ENCODE results near the gene AURKA. TPM values are rescaled to one million over a fixed set of nuclear protein-coding genes. Genes with fewer than 3 reads are reported as not detected.
A peak's percentile ranks its signal among the peaks of the same experiment; 100 is the strongest.

Gene AURKA
- total and polyA plus RNA-seq, 2 experiments from 2014 or later, result 75.8 to 82.0 TPM

DNA sequence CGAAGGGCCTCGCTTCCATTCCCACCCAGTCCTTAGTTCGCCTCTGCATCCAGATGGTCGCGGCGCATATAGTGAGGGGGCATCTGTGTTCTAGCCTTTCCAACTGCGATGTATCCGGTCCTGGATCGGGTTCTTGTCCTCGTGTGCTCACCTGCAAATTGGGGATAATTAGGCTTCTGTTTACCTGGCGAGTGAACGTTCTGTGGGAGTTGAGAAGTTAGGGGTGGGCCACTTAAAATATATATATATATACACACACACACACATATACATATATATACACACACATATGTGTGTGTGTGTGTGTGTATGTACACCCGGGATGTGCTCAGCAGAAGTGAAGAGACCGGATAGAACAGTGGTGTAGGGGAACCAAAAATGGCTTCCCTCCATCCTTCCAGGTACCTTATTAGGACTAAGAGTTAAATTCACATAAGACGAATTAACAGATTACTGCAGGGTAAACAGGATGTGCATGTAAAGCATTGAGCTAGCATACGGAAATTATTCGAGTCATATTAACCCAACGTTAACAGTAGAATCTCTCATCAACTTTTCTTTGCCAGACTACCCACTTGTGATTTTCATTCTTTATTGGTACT, 967 bp upstream of the AURKA start:
- Histone ChIP-seq H3K9me2 (ENCODE audit: insufficient read depth) (no peaks in the 10 kb centered on the region), H4K20me1 (replicated peaks; ENCODE audit: insufficient read depth) (peaks cover 22% of the 10 kb centered on the region), H3K4me1 (ENCODE audit: insufficient read depth) (peaks cover 15% of the 10 kb centered on the region), H2AFZ (peak overlapping the region; percentile 72), H3K4me2 (peak overlapping the region; percentile 90), H3K27ac (ENCODE audit: low read depth) (peak overlapping the region; percentile 91), H3F3A (replicated peaks; ENCODE audit: low read depth) (0 out of 2 replicates have a peak, but pooled peaks cover 3% of the 10 kb centered on the region), H3K36me3 (ENCODE audit: insufficient read depth) (peaks cover 39% of the 10 kb centered on the region), H3K4me3 (peak overlapping the region; percentile 92), H3K27me3 (ENCODE audit: insufficient read depth) (no peaks in the 10 kb centered on the region), H3K79me2 (replicated peaks; ENCODE audit: insufficient read depth) (peaks cover 68% of the 10 kb centered on the region)
- Mint-ChIP-seq H3K27me3 (ENCODE audit: insufficient read depth, low read depth, poor library complexity) (peaks cover 6% of the 10 kb centered on the region), H3K27ac (peak overlapping the region; percentile 85; the same call in 1 of the 2 replicates), H3K36me3 (ENCODE audit: low read depth) (peaks cover 62% of the 10 kb centered on the region), H3K9me3 (no peaks in the 10 kb centered on the region; the same call in 2 of the 3 replicates), H3K4me3 (no peak overlapping the region), H3K4me1 (peaks cover 9% of the 10 kb centered on the region)
- TF ChIP-seq POLR2AphosphoS5 (IDR thresholded peaks at IDR 0.05; ENCODE audit: low read depth) (no peak), STAT1 (IDR thresholded peaks at IDR 0.05; ENCODE audit: unreplicated experiment) (no peak), ZNF331 (CRISPR knock-in tag; IDR thresholded peaks at IDR 0.05; ENCODE audit: low read depth) (no peak), CREB1 (CRISPR knock-in tag; IDR thresholded peaks at IDR 0.05; ENCODE audit: low read depth) (no peak), EZH2phosphoT487 (IDR thresholded peaks at IDR 0.05; ENCODE audit: unreplicated experiment) (no peak), JUNB (IDR thresholded peaks at IDR 0.05; ENCODE audit: unreplicated experiment) (no peak), NANOG (IDR thresholded peaks at IDR 0.05; ENCODE audit: borderline replicate concordance) (no peak), EZH2 (IDR thresholded peaks at IDR 0.05; ENCODE audit: low read depth, unreplicated experiment) (no peak), ZNF114 (CRISPR knock-in tag; IDR thresholded peaks at IDR 0.05) (no peak)
- TF ChIP-seq, protein P1, sequence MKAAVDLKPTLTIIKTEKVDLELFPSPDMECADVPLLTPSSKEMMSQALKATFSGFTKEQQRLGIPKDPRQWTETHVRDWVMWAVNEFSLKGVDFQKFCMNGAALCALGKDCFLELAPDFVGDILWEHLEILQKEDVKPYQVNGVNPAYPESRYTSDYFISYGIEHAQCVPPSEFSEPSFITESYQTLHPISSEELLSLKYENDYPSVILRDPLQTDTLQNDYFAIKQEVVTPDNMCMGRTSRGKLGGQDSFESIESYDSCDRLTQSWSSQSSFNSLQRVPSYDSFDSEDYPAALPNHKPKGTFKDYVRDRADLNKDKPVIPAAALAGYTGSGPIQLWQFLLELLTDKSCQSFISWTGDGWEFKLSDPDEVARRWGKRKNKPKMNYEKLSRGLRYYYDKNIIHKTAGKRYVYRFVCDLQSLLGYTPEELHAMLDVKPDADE (IDR thresholded peaks at IDR 0.05), result no peak
- TF ChIP-seq, protein P2, sequence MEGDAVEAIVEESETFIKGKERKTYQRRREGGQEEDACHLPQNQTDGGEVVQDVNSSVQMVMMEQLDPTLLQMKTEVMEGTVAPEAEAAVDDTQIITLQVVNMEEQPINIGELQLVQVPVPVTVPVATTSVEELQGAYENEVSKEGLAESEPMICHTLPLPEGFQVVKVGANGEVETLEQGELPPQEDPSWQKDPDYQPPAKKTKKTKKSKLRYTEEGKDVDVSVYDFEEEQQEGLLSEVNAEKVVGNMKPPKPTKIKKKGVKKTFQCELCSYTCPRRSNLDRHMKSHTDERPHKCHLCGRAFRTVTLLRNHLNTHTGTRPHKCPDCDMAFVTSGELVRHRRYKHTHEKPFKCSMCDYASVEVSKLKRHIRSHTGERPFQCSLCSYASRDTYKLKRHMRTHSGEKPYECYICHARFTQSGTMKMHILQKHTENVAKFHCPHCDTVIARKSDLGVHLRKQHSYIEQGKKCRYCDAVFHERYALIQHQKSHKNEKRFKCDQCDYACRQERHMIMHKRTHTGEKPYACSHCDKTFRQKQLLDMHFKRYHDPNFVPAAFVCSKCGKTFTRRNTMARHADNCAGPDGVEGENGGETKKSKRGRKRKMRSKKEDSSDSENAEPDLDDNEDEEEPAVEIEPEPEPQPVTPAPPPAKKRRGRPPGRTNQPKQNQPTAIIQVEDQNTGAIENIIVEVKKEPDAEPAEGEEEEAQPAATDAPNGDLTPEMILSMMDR (conservative IDR thresholded peaks at IDR 0.05; ENCODE audit: low read depth in 2 of 2), result no peak
- TF ChIP-seq, protein P3, sequence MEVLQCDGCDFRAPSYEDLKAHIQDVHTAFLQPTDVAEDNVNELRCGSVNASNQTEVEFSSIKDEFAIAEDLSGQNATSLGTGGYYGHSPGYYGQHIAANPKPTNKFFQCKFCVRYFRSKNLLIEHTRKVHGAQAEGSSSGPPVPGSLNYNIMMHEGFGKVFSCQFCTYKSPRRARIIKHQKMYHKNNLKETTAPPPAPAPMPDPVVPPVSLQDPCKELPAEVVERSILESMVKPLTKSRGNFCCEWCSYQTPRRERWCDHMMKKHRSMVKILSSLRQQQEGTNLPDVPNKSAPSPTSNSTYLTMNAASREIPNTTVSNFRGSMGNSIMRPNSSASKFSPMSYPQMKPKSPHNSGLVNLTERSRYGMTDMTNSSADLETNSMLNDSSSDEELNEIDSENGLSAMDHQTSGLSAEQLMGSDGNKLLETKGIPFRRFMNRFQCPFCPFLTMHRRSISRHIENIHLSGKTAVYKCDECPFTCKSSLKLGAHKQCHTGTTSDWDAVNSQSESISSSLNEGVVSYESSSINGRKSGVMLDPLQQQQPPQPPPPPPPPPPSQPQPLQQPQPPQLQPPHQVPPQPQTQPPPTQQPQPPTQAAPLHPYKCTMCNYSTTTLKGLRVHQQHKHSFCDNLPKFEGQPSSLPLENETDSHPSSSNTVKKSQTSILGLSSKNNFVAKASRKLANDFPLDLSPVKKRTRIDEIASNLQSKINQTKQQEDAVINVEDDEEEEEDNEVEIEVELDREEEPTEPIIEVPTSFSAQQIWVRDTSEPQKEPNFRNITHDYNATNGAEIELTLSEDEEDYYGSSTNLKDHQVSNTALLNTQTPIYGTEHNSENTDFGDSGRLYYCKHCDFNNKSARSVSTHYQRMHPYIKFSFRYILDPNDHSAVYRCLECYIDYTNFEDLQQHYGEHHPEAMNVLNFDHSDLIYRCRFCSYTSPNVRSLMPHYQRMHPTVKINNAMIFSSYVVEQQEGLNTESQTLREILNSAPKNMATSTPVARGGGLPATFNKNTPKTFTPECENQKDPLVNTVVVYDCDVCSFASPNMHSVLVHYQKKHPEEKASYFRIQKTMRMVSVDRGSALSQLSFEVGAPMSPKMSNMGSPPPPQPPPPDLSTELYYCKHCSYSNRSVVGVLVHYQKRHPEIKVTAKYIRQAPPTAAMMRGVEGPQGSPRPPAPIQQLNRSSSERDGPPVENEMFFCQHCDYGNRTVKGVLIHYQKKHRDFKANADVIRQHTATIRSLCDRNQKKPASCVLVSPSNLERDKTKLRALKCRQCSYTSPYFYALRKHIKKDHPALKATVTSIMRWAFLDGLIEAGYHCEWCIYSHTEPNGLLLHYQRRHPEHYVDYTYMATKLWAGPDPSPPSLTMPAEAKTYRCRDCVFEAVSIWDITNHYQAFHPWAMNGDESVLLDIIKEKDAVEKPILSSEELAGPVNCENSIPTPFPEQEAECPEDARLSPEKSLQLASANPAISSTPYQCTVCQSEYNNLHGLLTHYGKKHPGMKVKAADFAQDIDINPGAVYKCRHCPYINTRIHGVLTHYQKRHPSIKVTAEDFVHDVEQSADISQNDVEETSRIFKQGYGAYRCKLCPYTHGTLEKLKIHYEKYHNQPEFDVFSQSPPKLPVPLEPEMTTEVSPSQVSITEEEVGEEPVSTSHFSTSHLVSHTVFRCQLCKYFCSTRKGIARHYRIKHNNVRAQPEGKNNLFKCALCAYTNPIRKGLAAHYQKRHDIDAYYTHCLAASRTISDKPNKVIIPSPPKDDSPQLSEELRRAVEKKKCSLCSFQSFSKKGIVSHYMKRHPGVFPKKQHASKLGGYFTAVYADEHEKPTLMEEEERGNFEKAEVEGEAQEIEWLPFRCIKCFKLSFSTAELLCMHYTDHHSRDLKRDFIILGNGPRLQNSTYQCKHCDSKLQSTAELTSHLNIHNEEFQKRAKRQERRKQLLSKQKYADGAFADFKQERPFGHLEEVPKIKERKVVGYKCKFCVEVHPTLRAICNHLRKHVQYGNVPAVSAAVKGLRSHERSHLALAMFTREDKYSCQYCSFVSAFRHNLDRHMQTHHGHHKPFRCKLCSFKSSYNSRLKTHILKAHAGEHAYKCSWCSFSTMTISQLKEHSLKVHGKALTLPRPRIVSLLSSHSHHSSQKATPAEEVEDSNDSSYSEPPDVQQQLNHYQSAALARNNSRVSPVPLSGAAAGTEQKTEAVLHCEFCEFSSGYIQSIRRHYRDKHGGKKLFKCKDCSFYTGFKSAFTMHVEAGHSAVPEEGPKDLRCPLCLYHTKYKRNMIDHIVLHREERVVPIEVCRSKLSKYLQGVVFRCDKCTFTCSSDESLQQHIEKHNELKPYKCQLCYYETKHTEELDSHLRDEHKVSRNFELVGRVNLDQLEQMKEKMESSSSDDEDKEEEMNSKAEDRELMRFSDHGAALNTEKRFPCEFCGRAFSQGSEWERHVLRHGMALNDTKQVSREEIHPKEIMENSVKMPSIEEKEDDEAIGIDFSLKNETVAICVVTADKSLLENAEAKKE (CRISPR knock-in tag; IDR thresholded peaks at IDR 0.05), result no peak
- TF ChIP-seq, protein P4, sequence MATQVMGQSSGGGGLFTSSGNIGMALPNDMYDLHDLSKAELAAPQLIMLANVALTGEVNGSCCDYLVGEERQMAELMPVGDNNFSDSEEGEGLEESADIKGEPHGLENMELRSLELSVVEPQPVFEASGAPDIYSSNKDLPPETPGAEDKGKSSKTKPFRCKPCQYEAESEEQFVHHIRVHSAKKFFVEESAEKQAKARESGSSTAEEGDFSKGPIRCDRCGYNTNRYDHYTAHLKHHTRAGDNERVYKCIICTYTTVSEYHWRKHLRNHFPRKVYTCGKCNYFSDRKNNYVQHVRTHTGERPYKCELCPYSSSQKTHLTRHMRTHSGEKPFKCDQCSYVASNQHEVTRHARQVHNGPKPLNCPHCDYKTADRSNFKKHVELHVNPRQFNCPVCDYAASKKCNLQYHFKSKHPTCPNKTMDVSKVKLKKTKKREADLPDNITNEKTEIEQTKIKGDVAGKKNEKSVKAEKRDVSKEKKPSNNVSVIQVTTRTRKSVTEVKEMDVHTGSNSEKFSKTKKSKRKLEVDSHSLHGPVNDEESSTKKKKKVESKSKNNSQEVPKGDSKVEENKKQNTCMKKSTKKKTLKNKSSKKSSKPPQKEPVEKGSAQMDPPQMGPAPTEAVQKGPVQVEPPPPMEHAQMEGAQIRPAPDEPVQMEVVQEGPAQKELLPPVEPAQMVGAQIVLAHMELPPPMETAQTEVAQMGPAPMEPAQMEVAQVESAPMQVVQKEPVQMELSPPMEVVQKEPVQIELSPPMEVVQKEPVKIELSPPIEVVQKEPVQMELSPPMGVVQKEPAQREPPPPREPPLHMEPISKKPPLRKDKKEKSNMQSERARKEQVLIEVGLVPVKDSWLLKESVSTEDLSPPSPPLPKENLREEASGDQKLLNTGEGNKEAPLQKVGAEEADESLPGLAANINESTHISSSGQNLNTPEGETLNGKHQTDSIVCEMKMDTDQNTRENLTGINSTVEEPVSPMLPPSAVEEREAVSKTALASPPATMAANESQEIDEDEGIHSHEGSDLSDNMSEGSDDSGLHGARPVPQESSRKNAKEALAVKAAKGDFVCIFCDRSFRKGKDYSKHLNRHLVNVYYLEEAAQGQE (IDR thresholded peaks at IDR 0.05; ENCODE audit: unreplicated experiment), result no peak
- ATAC-seq (no peak; the same call in 2 of the 3 replicates), DNase-seq (ENCODE audit: low spot score) (no peak)
